Measurements from ENCODE around the gene MIF.

DNA sequence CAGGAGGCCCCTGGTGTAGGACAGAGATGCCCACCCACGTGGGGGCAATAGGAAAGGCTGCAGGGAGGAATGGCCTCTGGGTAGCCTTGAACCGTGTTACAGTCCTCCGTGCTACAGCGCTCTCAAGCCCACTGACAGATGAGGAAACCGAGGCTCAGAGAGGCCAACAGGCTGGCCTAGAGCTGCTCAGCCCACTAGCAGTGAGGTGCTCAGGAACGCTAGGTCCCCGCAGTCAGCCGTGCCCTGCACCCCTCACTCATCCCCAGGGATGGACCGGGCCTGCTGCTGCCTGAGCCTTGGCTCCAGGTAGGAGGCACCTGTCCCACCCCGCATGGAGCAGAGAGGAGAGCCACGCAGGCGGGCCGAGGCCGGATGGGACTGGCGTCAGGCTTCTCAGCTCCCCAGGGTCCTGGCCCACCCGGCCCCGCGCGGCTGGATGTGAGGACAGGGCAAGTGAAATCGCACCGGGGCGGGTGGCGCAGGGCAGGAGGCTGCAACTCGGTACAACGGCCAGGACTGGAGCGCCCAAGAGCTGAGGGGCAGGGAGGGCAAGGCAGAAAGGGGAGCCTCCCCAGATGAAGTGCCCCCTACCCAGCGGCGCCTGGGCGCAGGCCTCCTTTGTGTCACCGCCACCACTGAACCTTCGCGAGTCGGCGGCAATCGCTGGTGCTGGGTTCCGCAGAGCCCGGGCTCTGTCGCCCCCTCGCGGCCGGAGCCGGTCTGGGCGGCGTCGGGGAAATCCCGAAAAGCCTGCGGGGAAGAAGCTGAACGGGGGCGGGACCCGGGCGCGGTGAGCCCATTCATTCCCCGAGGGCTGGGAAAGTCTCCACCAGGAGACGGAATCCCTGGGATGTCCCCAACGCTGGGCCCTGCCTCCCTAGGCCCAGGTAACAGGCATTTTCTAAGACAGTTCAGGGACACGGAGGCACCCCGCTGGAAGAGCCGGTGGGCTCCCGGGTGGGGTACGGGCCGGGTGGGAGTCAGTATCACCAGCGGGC lies 44.9 kb upstream of the MIF start:
- TF ChIP-seq RFX5 (IDR thresholded peaks at IDR 0.05; ENCODE audit: low read depth, low read length) (no peak), RAD21 (IDR thresholded peaks at IDR 0.05; ENCODE audit: low read length) (peak; percentile 98)
- TF ChIP-seq, protein P1, sequence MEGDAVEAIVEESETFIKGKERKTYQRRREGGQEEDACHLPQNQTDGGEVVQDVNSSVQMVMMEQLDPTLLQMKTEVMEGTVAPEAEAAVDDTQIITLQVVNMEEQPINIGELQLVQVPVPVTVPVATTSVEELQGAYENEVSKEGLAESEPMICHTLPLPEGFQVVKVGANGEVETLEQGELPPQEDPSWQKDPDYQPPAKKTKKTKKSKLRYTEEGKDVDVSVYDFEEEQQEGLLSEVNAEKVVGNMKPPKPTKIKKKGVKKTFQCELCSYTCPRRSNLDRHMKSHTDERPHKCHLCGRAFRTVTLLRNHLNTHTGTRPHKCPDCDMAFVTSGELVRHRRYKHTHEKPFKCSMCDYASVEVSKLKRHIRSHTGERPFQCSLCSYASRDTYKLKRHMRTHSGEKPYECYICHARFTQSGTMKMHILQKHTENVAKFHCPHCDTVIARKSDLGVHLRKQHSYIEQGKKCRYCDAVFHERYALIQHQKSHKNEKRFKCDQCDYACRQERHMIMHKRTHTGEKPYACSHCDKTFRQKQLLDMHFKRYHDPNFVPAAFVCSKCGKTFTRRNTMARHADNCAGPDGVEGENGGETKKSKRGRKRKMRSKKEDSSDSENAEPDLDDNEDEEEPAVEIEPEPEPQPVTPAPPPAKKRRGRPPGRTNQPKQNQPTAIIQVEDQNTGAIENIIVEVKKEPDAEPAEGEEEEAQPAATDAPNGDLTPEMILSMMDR (conservative IDR thresholded peaks at IDR 0.05; ENCODE audit: low read depth, low read length): peak; percentile 99
